NCI-H128 (cell line): ENCODE data around the gene FAM171A2.

Experiments
- DNase-seq: peaks from one replicate; lab custom pipeline; 2025; ENCODE audit not compliant: unreplicated experiment; lab: John Stamatoyannopoulos, UW

The FAM171A2 gene

DNA sequence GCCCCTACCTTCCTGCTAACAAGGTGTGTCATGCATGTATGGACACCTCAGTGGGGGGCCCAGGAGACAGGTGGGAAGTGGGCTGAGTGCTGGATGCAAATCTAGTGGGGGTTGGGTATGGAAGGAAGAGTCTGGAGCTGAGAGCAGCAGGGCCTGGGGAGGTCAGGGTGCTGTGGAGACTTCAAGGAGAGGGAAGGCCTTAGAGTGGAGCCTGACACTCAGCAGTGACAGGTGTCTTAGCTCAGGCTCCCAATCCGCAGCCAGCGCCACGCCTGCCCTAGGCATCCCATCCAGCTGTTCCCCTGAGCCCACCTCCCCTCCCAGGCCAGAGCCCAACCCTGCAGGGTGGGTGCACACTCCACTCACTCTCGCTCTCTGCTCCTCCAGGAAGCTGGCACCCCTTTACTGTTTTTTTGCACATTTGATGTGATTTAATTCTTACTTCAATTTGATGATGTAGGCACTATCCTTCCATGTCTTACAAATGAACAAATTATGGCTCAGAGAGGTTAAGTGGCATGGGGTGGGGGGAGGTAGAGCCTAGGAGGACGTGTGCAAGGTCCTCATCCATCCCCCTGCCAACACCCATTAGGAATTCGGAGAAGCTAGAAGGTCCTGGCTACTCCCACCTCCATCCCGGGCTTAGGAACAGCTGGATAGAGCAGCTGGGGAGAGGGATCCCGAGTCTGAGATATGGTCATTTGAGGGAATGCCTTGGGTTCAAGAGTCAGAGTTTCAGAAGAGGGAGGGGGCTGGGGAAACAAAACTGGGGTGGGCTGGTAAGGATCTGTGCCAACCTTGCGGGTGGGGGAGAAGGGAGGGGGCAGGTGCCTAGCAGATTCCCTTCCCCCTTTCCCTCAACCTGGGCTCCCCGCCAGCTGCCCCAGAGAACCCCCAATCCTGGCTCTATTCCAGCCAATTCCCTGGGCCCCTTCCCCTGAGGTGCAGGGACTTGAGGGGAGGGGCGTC is 2.1 kb downstream of the FAM171A2 start:
- no peak for DNase-seq

DNA sequence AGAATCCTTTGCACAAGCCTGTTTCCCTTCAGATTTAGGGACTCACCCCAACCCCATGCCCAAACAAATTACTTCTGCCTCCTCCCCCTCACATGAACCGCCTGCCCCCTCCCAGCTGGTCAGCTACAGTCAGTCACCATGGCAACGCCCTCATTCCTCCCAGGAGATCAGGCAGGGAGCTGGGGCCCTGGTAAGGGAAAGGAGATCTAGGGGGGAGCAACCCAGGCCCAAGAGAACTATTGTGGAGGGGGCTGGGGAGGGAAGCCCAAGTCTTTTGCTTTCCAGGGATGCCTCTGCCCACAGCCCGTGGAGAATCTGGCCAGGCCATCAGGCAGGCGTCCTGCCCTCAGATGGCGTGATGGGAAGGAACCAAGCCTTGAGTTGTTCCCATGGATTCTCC is 2.8 kb downstream of the FAM171A2 start:
- no peak for DNase-seq

GRCh38 chr17:44360144-44360533 is 3.5 kb downstream of the FAM171A2 start:
- no peak for DNase-seq

DNA sequence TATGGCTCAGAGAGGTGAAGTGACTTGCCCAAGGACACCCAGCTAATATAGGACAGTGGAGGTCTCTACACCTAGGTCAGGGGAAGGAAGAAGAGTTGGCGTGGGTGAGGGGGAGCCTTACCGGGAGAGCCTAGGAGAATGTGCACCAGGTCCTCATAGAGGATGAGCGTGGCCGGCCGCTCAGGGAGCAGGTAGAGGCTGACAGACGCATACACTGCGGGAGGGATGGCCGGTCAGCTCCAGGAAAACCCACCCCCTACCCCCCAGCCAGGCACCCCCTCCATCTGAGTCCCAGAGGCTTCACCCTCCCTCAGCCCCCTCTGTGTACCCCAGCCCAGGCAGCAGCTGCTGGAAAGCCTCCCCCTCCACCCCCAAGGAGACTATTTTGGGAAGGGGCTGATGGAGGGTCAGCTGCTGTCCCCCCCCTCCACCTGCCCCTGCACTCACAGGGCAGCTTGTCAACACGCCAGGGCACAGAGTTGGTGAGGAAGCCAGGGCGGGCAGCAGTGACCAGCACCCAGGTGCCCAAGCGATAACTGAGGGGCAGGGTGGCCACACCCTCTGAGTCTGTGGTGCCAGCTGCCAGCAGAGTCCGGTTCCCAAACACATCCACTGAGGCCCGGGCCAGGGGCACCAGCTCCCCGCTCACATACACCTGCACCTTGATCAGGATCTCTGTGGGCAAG is 4.1 kb downstream of the FAM171A2 start:
- no peak for DNase-seq

DNA sequence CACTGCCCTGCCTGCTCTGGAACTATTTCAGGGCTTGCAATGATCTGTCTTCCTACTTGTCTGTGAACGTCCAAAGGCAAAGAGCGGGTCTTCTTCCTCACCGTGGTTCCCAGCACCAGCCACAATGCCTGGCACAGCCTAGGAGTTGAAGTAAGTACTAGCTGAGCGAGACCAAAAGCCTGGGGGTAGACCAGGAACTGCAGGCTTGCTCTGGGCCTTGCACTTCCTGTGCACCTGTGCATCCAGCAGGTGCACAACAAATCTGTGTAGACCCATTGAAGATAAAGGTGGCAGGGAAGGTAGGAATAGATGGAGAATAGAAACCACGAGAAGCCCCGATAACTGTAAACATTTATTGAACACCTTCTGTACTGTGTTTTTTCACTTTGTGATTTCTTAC is 4.6 kb downstream of the FAM171A2 start:
- no peak for DNase-seq

DNA sequence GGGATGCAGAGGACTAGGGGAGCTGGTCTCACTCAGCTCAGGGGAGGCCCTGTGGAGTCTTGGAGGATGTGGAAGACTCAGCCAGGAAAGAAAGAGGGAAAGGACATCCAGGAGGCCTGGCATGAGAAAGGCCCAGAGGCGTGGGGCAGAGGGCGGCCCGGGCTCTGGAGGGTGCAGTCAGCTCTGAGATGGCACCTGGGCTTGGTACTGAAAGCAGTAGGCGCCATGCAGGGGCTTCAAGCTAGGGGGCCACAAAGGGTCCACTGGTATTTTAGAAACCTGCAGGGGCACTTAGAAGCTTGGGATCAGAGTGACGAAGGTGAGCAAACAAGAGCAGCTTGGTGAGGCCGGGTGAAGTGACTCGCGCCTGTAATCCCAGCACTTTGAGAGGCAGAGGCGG is 5.6 kb downstream of the FAM171A2 start:
- DNase-seq: no peak

GRCh38 chr17:44356241-44356640 is 7.4 kb downstream of the FAM171A2 start:
- DNase-seq: no peak

GRCh38 chr17:44355642-44356099 is 8.0 kb downstream of the FAM171A2 start:
- DNase-seq: no peak

GRCh38 chr17:44354582-44355561 is 8.8 kb downstream of the FAM171A2 start:
- DNase-seq: no peak

- no peak for DNase-seq
Measured at GRCh38 chr17:44353672-44354331, 9.9 kb downstream of the FAM171A2 start.

GRCh38 chr17:44352828-44353671 is 10.6 kb downstream of the FAM171A2 start:
- no peak for DNase-seq

DNA sequence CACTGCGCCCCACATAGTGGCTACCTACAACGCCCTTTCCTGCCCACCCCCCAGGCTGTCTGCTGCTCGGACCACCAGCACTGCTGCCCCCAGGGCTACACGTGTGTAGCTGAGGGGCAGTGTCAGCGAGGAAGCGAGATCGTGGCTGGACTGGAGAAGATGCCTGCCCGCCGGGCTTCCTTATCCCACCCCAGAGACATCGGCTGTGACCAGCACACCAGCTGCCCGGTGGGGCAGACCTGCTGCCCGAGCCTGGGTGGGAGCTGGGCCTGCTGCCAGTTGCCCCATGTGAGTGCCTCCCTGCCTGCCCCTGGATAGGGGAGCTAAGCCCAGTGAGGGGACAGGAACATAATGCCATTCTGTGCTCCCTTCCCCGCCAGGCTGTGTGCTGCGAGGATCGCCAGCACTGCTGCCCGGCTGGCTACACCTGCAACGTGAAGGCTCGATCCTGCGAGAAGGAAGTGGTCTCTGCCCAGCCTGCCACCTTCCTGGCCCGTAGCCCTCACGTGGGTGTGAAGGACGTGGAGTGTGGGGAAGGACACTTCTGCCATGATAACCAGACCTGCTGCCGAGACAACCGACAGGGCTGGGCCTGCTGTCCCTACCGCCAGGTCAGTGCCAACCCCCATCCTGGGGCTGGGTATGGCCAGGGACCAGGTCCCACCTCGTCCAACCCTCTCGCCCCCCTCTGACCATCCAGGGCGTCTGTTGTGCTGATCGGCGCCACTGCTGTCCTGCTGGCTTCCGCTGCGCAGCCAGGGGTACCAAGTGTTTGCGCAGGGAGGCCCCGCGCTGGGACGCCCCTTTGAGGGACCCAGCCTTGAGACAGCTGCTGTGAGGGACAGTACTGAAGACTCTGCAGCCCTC is 11.5 kb downstream of the FAM171A2 start:
- DNase-seq: no peak

DNA sequence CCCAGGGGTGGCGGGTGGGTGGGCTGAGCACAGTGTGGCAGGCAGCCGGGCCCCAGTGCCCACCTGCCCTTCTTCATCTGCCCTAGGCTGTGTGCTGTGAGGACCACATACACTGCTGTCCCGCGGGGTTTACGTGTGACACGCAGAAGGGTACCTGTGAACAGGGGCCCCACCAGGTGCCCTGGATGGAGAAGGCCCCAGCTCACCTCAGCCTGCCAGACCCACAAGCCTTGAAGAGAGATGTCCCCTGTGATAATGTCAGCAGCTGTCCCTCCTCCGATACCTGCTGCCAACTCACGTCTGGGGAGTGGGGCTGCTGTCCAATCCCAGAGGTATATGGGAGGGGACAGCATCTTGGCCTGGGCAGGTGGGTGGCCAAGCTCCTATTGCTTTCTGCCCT is 12.2 kb downstream of the FAM171A2 start:
- DNase-seq: no peak

DNA sequence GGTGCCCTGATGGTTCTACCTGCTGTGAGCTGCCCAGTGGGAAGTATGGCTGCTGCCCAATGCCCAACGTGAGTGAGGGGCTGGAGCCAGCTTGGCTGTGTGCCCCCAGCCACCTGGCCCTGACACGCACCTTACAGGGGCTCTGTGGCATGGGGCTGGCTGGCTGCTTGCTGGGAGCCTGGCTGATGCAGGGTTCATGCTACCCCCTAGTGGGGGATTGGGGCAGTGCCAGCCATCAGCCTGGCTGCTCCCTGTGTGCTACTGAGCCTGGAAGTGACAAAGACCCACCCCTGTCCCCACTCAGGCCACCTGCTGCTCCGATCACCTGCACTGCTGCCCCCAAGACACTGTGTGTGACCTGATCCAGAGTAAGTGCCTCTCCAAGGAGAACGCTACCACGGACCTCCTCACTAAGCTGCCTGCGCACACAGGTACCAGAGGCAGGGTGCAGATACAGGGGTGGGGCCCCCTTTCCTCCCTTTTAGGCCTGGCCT is 12.9 kb downstream of the FAM171A2 start:
- no peak for DNase-seq

DNA sequence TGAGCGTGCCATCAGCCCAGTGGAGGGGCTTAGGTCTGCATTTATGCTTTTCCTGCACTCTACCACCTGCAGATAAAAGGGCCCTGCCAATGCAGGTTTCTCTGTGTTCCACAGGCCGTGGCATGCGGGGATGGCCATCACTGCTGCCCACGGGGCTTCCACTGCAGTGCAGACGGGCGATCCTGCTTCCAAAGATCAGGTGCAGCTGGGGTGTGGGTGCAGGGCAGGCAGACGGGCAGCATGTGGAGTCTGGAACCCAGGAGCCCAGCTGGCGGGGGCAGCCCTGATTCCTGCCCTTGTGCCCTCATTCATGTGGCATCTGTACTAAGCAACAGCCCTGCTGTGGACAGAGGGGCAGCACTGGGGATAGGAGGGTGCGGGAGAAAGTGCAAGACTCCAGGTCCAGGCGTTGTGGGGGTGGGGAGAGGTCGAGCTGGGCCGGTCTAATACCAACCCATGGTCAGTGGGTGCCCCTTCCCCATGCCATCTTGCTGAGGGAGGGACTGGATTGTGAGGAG is 14.0 kb downstream of the FAM171A2 start:
- DNase-seq: no peak

DNA sequence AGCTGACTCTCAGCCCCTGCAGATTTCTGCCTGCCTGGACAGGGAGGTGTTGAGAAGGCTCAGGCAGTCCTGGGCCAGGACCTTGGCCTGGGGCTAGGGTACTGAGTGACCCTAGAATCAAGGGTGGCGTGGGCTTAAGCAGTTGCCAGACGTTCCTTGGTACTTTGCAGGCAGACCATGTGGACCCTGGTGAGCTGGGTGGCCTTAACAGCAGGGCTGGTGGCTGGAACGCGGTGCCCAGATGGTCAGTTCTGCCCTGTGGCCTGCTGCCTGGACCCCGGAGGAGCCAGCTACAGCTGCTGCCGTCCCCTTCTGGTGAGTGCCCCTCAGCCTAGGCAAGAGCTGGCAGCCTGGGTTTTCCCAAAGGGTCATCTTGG is 14.7 kb downstream of the FAM171A2 start:
- DNase-seq: no peak

DNA sequence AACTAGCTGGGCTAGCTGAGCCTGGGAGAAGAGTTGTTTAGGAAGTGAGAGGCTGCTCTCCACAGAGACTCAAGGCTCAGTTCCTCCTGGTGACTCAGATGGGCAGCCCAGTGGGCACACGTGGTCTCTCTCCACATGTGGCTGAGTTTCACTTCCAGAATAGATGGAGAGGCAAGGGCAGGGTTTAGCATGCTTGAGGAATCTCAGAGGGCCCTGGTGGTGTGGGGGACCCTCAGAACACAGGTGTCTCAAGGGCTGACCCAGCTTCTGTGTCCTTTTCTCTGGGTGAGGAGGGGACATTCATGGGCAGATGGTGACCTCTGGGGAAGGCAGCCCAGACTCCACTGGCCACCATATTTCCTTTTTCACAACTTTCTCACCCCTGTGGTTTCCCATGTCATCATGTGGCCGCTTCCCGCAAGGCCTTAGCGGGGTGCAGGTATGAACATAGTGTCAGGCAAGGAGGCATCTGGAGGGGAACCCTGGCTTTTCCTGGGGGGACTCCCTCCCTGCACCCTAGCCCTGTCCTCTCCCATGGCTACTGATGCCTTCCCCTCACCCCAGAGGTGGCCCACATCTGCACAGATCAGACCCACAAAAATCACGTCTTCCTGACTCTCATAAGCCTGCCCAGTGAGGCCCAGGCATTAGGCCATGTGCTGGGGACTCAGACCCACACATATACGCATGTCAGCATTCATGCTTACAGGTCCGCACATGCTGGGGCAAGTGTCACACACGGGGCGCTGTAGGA is 15.2 kb downstream of the FAM171A2 start:
- DNase-seq: no peak
